HTERT RPE-1 (cell line): ENCODE data around the gene SLC12A8.

ENCODE experiments used
- in situ Hi-C: fragments of 300-500 bp; cut with MboI; formaldehyde crosslinking; loops from 4 replicates; pipeline ENCODE4 v1.14.3; 2020; ENCODE audit warnings: low sequenced_read_pairs

Gene SLC12A8

GRCh38 chr3:125214738-125215137 lies 2.2 kb upstream of the SLC12A8 start:
- in situ Hi-C loops = no loop called here

- in situ Hi-C loops = no loop called here
Measured at GRCh38 chr3:125213946-125214542, 1.5 kb upstream of the SLC12A8 start.

- in situ Hi-C loops = no loop called here
Measured at GRCh38 chr3:125213364-125213755, 812 bp upstream of the SLC12A8 start.

GRCh38 chr3:125212091-125212508 lies 448 bp downstream of the SLC12A8 start:
- in situ Hi-C loops = no loop called here

GRCh38 chr3:125211523-125212090 lies 941 bp downstream of the SLC12A8 start:
- in situ Hi-C loops = no loop called here

GRCh38 chr3:125207949-125208568 lies 4.5 kb downstream of the SLC12A8 start:
- in situ Hi-C loops = no loop called here

GRCh38 chr3:125207507-125207906 lies 5.0 kb downstream of the SLC12A8 start:
- in situ Hi-C loops = no loop called here

GRCh38 chr3:125206934-125207333 lies 5.6 kb downstream of the SLC12A8 start:
- in situ Hi-C loops = no loop called here

GRCh38 chr3:125203731-125204130 lies 8.8 kb downstream of the SLC12A8 start:
- in situ Hi-C loops = no loop called here

- in situ Hi-C loops = no loop called here
Measured at GRCh38 chr3:125202197-125202596, 10.4 kb downstream of the SLC12A8 start.

- in situ Hi-C loops = no loop called here
Measured at GRCh38 chr3:125200731-125201139, 11.8 kb downstream of the SLC12A8 start.

- in situ Hi-C loops = no loop called here
Measured at GRCh38 chr3:125194849-125195601, 17.5 kb downstream of the SLC12A8 start.

GRCh38 chr3:125194061-125194848 lies 18.3 kb downstream of the SLC12A8 start:
- in situ Hi-C loops = no loop called here

- in situ Hi-C loops = no loop called here
Measured at GRCh38 chr3:125192190-125193035, 20.1 kb downstream of the SLC12A8 start.

- in situ Hi-C loops = no loop called here
Measured at GRCh38 chr3:125191730-125192129, 20.8 kb downstream of the SLC12A8 start.

GRCh38 chr3:125191256-125191655 lies 21.3 kb downstream of the SLC12A8 start:
- in situ Hi-C loops = no loop called here

- in situ Hi-C loops = no loop called here
Measured at GRCh38 chr3:125190786-125191185, 21.8 kb downstream of the SLC12A8 start.

GRCh38 chr3:125189378-125190165 lies 23.0 kb downstream of the SLC12A8 start:
- in situ Hi-C loops = no loop called here

GRCh38 chr3:125188955-125189354 lies 23.6 kb downstream of the SLC12A8 start:
- in situ Hi-C loops = no loop called here
